SK-N-SH (cell line): ENCODE results near the gene KRTAP1-4.

Experiments used
- CHD2 ChIP-seq: fragments of 150-350 bp; IDR thresholded peaks from 2 replicates; pipeline ENCODE4 v1.6.1; 2018; ENCODE audit warnings: low read length; ENCODE audit not compliant: partially characterized antibody
- CTCF ChIP-seq: fragments of 200-600 bp; sonication (generic); IDR thresholded peaks from 2 replicates; pipeline ENCODE4 v1.6.1; 2017; ENCODE audit warnings: antibody characterized with exemption, mild to moderate bottlenecking, moderate library complexity
- ELF1 ChIP-seq: IDR thresholded peaks from 2 replicates; pipeline ENCODE4 v1.4.0; 2012
- EZH2phosphoT487 ChIP-seq: fragments of 200-600 bp; sonication (generic); IDR thresholded peaks from 2 replicates; pipeline ENCODE4 v1.6.1; 2017; ENCODE audit warnings: low read depth, mixed run types, mild to moderate bottlenecking, antibody characterized with exemption, moderate library complexity, borderline replicate concordance
- GABPA ChIP-seq: IDR thresholded peaks from 2 replicates; pipeline ENCODE4 v1.4.0; 2012; ENCODE audit warnings: low read depth, mild to moderate bottlenecking
- GATA2 ChIP-seq: sonication (generic); formaldehyde crosslinking; IDR thresholded peaks from 2 replicates; pipeline ENCODE4 v1.5.0; 2020; ENCODE audit warnings: mild to moderate bottlenecking, missing genetic modification reagents
- POLR2AphosphoS5 ChIP-seq: IDR thresholded peaks from 2 replicates; pipeline ENCODE4 v1.6.1; 2012; ENCODE audit warnings: low read depth, low read length
- RFX5 ChIP-seq: IDR thresholded peaks from 2 replicates; pipeline ENCODE4 v1.6.1; 2012; ENCODE audit warnings: mild to moderate bottlenecking, improper control_type of control experiment, low read length
- SMC3 ChIP-seq: IDR thresholded peaks from 2 replicates; pipeline ENCODE4 v1.6.1; 2012; ENCODE audit warnings: low read depth, low read length, improper control_type of control experiment
- TAF1 ChIP-seq: IDR thresholded peaks from 2 replicates; pipeline ENCODE4 v1.6.1; 2012; ENCODE audit warnings: low read depth, mild to moderate bottlenecking, low read length, moderate library complexity, borderline replicate concordance
- USF1 ChIP-seq: IDR thresholded peaks from 2 replicates; pipeline ENCODE4 v1.4.0; 2012; ENCODE audit warnings: low read depth, borderline replicate concordance
- ZBTB33 ChIP-seq: IDR thresholded peaks from 2 replicates; pipeline ENCODE4 v1.4.0; 2012; ENCODE audit warnings: low read depth, borderline replicate concordance

DNA sequence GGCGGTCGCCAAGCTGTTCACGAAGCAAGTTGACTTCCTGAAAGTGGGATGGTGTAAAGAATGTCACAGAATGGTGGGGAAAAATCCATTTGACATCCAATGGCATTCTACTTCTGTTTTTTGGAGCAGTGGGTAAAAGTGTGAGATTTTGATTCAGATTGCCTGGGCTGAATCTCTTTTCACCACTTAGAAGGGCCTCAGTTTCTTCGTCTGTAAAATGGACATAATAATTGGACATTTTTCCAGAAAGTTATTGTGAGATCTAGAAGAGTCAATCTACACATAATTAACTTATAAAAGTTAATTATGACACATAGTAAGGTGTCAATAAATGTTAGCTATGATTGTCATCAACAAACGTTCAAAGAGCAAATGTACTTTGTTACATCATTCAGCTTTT, 48.9 kb downstream of the KRTAP1-4 start:
- TF ChIP-seq TAF1 (no peak), POLR2AphosphoS5 (no peak), CTCF (no peak), GABPA (no peak), RFX5 (no peak), CHD2 (no peak), GATA2 (CRISPR knock-in tag) (no peak), SMC3 (no peak), EZH2phosphoT487 (no peak), ELF1 (no peak), ZBTB33 (no peak), USF1 (no peak)
